ENCODE results near the gene PCDHA12. TPM values are rescaled to one million over a fixed set of nuclear protein-coding genes. Genes with fewer than 3 reads are reported as not detected.
"Not testable (repeated sequence)": the region's sequence is repeated elsewhere in the genome, so short reads cannot be mapped to it uniquely, and the experiment has no call there.

Gene PCDHA12, protein sequence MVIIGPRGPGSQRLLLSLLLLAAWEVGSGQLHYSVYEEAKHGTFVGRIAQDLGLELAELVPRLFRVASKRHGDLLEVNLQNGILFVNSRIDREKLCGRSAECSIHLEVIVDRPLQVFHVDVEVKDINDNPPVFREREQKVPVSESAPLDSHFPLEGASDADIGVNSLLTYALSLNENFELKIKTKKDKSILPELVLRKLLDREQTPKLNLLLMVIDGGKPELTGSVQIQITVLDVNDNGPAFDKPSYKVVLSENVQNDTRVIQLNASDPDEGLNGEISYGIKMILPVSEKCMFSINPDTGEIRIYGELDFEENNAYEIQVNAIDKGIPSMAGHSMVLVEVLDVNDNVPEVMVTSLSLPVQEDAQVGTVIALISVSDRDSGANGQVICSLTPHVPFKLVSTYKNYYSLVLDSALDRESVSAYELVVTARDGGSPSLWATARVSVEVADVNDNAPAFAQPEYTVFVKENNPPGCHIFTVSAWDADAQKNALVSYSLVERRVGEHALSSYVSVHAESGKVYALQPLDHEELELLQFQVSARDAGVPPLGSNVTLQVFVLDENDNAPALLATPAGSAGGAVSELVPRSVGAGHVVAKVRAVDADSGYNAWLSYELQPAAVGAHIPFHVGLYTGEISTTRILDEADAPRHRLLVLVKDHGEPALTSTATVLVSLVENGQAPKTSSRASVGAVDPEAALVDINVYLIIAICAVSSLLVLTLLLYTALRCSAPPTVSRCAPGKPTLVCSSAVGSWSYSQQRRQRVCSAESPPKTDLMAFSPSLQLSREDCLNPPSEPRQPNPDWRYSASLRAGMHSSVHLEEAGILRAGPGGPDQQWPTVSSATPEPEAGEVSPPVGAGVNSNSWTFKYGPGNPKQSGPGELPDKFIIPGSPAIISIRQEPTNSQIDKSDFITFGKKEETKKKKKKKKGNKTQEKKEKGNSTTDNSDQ
- total RNA-seq: under 0.01 TPM in 1 of 2 replicates, not detected in the other

DNA sequence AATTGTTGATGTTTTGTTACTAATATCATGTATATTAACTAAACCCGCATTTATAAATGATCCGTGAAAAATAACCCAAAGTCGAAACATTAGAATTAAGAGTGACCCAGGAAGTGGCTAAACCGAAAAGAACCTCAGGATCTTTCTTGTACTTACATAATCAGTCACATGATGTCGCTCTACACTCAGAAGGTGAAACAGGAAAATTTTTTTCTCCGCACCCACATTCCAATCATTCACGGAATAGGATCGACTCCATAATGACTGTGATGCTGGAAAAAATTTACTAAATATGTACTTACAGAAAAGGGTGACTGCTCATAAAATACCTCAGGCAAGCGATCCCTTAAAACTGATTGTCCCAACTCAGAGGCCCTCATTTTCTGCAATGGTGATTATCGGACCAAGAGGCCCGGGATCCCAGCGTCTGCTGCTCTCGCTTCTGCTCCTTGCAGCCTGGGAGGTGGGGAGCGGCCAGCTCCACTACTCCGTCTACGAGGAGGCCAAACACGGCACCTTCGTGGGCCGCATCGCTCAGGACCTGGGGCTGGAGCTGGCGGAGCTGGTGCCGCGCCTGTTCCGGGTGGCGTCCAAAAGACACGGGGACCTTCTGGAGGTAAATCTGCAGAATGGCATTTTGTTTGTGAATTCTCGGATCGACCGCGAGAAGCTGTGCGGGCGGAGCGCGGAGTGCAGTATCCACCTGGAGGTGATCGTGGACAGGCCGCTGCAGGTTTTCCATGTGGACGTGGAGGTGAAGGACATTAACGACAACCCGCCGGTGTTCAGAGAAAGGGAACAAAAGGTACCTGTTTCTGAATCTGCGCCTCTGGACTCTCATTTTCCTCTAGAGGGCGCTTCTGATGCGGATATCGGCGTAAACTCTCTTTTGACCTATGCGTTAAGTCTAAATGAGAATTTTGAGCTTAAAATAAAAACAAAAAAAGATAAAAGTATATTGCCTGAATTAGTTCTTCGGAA is at the start of gene PCDHA12:
Gene PCDHA12, plus strand, starts transcription at position 224 of the 981 bp plus-strand sequence. Its CDS starts 165 bp downstream, at position 389.
- DNase-seq (ENCODE audit: low read depth in 2 of 2): no peak

DNA sequence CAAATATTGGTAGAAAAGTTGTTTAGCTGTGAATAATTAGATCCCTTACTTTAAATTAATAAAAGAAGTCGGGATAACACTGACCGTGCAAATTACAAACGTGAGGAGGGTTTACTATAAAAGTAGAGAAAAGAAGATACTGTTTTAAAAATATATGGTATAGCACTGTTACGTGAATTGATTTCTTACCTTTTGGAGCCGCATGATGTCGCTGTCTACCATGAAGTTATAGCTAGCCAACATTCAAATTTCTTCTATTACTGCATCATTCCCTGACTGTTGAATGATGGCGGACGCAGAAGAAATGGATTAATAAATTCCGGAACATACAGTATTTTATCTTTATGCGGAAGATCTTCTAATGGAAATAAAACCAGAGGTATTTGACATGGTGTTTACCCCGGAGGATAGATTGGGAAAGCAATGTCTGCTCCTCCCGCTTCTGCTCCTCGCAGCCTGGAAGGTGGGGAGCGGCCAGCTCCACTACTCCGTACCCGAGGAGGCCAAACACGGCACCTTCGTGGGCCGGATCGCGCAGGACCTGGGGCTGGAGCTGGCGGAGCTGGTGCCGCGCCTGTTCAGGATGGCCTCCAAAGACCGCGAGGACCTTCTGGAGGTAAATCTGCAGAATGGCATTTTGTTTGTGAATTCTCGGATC is 47.3 kb upstream of the PCDHA12 start, which contains the start of gene PCDHA6:
Gene PCDHA6, plus strand, starts transcription at position 257 of the 658 bp plus-strand sequence. Its CDS starts 132 bp downstream, at position 389.
- DNase-seq (ENCODE audit: low read depth in 2 of 2): no peak

DNA sequence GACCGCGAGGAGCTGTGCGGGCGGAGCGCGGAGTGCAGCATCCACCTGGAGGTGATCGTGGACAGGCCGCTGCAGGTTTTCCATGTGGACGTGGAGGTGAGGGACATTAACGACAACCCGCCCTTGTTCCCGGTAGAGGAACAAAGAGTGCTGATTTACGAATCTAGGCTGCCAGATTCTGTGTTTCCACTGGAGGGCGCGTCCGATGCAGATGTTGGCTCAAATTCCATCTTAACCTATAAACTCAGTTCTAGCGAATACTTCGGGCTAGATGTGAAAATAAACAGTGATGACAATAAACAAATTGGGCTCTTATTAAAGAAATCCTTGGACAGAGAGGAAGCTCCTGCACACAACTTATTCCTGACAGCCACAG is 46.8 kb upstream of the PCDHA12 start:
- DNase-seq (ENCODE audit: low read depth in 2 of 2): no peak

DNA sequence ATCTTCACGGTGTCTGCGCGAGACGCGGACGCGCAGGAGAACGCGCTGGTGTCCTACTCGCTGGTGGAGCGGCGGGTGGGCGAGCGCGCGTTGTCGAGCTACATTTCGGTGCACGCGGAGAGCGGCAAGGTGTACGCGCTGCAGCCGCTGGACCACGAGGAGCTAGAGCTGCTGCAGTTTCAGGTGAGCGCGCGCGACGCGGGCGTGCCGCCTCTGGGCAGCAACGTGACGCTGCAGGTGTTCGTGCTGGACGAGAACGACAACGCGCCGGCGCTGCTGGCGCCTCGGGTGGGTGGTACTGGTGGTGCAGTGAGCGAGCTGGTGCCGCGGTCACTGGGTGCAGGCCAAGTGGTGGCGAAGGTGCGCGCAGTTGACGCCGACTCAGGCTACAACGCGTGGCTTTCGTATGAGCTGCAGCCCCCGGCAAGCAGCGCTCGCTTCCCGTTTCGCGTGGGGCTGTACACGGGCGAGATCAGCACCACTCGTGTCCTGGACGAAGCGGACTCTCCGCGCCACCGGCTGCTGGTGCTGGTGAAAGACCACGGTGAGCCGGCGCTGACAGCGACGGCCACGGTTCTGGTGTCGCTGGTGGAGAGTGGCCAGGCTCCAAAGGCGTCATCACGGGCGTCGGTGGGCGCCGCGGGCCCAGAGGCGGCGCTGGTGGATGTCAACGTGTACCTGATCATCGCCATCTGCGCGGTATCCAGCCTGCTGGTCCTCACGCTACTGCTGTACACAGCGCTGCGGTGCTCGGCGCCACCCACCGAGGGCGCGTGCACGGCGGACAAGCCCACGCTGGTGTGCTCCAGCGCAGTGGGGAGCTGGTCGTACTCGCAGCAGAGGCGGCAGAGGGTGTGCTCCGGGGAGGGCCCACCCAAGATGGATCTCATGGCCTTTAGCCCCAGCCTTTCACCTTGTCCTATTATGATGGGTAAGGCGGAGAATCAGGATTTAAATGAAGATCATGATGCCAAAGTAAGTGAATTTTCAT is 45.3 kb upstream of the PCDHA12 start:
- not testable (repeated sequence) for DNase-seq (ENCODE audit: low read depth in 2 of 2)

DNA sequence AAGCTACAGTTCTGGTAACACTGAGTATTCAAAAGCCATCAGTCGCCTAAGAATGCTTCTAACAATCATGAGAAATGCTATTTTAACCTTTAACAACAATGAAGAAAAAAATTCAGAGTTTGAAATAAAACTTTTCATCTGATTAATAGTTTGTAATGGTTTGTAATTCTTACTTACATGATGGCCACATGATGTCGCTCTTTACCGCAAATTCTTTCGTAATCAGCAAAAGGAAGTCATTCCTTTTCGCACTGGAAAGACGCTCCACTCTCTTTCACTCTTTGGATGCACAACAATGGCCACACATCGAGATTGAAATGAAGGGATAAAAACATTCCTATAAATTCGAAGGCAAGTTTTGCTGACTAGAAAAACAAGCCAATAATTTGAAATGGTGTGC is 41.1 kb upstream of the PCDHA12 start, which contains the start of gene PCDHA7:
Gene PCDHA7, plus strand, starts transcription at position 277 of the 400 bp plus-strand sequence. Its CDS starts 115 bp downstream, at position 392.
- DNase-seq (ENCODE audit: low read depth in 2 of 2): peak; percentile 17 to 19

DNA sequence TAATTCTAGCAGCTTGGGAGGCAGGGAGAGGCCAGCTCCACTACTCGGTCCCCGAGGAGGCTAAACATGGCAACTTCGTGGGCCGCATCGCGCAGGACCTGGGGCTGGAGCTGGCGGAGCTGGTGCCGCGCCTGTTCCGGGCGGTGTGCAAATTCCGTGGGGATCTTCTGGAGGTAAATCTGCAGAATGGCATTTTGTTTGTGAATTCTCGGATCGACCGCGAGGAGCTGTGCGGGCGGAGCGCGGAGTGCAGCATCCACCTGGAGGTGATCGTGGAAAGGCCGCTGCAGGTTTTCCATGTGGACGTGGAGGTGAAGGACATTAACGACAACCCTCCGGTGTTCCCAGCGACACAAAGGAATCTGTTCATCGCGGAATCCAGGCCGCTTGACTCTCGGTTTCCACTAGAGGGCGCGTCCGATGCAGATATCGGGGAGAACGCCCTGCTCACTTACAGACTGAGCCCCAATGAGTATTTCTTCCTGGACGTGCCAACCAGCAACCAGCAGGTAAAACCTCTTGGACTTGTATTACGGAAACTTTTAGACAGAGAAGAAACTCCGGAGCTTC is 40.6 kb upstream of the PCDHA12 start:
- DNase-seq (ENCODE audit: low read depth in 2 of 2): not testable (repeated sequence)

DNA sequence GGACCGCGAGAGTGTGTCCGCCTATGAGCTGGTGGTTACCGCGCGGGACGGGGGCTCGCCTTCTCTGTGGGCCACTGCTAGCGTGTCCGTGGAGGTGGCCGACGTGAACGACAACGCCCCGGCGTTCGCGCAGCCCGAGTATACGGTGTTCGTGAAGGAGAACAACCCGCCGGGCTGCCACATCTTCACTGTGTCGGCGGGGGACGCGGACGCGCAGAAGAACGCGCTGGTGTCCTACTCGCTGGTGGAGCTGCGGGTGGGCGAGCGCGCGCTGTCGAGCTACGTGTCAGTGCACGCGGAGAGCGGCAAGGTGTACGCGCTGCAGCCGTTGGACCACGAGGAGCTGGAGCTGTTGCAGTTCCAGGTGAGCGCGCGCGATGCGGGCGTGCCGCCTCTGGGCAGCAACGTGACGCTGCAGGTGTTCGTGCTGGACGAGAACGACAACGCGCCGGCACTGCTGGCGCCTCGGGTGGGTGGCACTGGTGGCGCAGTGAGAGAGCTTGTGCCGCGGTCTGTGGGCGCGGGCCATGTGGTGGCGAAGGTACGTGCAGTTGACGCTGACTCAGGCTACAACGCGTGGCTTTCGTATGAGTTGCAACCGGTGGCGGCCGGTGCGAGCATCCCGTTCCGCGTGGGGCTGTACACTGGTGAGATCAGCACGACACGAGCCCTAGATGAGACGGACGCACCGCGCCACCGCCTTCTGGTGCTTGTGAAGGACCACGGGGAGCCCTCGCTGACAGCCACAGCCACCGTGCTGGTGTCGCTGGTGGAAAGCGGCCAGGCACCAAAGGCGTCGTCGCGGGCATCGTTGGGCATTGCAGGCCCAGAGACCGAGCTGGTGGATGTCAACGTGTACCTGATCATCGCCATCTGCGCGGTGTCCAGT is 39.2 kb upstream of the PCDHA12 start:
- DNase-seq (ENCODE audit: low read depth in 2 of 2): no peak

DNA sequence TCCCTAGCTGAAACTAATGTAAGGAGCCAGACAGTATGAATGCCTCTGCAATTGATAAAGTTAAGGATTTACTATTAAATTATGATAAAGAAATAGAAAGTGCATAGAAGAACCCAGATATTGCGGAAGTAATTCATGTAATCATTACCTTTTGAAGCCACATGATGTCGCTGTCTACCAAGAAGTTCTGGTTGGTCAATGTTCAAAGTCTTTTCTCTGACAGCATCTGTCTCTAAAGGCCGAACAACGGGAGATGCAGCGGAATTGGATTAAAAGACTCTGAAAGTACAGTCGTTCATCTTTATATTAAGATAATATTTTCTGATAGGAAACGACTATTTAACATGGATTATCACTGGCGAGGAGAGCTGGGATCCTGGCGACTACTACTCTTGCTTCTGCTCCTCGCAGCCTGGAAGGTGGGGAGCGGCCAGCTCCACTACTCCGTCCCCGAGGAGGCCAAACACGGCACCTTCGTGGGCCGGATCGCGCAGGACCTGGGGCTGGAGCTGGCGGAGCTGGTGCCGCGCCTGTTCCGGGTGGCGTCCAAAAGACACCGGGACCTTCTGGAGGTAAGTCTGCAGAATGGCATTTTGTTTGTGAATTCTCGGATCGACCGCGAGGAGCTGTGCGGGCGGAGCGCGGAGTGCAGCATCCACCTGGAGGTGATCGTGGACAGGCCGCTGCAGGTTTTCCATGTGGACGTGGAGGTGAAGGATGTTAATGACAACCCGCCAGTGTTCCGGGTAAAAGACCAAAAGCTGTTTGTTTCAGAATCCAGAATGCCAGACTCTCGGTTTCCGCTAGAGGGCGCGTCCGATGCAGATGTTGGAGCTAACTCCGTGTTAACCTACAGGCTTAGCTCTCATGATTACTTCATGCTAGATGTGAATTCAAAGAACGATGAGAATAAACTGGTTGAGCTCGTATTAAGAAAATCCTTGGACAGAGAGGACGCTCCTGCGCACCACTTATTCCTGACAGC is 33.8 kb upstream of the PCDHA12 start, which contains the start of gene PCDHA8:
Gene PCDHA8, plus strand, starts transcription at position 210 of the 985 bp plus-strand sequence. Its CDS starts 135 bp downstream, at position 345.
- no peak for DNase-seq (ENCODE audit: low read depth in 2 of 2)

DNA sequence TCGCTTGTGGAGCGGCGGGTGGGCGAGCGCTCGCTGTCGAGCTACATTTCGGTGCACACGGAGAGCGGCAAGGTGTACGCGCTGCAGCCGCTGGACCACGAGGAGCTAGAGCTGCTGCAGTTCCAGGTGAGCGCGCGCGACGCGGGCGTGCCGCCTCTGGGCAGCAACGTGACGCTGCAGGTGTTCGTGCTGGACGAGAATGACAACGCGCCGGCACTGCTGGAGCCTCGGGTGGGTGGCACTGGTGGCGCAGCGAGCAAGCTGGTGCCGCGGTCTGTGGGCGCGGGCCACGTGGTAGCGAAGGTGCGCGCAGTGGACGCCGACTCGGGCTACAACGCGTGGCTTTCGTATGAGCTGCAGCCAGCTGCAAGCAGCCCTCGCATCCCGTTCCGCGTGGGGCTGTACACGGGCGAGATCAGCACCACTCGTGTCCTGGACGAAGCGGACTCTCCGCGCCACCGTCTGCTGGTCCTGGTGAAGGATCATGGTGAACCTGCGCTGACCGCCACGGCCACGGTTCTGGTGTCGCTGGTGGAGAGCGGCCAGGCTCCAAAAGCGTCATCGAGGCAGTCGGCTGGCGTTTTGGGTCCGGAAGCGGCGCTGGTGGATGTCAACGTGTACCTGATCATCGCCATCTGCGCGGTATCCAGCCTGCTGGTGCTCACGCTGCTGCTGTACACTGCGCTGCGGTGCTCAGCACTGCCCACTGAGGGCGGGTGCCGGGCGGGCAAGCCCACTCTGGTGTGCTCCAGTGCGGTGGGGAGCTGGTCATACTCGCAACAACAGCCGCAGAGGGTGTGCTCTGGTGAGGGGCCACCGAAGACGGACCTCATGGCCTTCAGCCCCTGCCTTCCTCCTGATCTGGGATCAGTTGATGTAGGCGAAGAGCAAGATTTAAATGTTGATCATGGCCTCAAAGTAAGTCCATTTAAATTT is 32.0 kb upstream of the PCDHA12 start:
- DNase-seq (ENCODE audit: low read depth in 2 of 2): no peak

DNA sequence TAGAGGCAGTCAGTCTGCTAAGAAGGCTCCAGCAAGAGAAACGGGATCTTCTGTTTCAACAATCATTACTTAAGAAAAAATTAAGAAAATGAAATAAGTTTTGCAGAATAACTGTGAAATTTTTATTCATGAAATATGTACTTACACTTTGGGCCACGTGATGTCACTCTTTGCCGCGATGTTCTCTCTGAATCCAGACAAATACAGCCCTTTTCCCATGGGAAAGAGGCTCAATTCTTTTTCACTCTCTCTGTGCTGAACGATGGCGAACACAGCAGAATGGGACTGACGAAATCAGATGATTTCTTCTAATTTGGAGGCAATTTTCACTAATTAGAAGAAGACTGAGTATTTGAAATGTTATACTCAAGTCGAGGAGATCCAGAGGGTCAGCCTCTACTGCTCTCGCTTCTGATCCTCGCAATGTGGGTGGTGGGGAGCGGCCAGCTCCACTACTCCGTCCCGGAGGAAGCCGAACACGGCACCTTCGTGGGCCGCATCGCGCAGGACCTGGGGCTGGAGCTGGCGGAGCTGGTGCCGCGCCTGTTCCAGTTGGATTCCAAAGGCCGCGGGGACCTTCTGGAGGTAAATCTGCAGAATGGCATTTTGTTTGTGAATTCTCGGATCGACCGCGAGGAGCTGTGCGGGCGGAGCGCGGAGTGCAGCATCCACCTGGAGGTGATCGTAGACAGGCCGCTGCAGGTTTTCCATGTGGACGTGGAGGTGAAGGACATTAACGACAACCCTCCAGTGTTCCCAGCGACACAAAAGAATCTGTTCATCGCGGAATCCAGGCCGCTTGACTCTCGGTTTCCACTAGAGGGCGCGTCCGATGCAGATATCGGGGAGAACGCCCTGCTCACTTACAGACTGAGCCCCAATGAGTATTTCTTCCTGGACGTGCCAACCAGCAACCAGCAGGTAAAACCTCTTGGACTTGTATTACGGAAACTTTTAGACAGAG is 26.7 kb upstream of the PCDHA12 start, which contains the start of gene PCDHA9:
Gene PCDHA9, plus strand, starts transcription at position 244 of the 964 bp plus-strand sequence. Its CDS starts 114 bp downstream, at position 358.
- DNase-seq (ENCODE audit: low read depth in 2 of 2): peak in 1 of 2 donors; percentile 7

DNA sequence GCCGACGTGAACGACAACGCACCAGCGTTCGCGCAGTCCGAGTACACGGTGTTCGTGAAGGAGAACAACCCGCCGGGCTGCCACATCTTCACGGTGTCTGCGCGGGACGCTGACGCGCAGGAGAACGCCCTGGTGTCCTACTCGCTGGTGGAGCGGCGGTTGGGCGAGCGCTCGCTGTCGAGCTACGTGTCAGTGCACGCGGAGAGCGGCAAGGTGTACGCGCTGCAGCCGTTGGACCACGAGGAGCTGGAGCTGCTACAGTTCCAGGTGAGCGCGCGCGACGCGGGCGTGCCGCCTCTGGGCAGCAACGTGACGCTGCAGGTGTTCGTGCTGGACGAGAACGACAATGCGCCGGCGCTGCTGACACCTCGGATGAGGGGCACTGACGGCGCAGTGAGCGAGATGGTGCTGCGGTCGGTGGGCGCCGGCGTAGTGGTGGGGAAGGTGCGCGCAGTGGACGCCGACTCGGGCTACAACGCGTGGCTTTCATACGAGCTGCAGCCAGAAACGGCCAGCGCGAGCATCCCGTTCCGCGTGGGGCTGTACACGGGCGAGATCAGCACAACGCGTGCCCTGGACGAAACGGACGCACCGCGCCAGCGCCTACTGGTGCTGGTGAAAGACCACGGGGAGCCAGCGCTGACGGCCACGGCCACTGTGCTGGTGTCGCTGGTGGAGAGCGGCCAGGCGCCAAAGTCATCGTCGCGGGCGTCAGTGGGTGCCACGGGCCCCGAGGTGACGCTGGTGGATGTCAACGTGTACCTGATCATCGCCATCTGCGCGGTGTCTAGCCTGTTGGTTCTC is 25.1 kb upstream of the PCDHA12 start:
- DNase-seq (ENCODE audit: low read depth in 2 of 2): not testable (repeated sequence)

DNA sequence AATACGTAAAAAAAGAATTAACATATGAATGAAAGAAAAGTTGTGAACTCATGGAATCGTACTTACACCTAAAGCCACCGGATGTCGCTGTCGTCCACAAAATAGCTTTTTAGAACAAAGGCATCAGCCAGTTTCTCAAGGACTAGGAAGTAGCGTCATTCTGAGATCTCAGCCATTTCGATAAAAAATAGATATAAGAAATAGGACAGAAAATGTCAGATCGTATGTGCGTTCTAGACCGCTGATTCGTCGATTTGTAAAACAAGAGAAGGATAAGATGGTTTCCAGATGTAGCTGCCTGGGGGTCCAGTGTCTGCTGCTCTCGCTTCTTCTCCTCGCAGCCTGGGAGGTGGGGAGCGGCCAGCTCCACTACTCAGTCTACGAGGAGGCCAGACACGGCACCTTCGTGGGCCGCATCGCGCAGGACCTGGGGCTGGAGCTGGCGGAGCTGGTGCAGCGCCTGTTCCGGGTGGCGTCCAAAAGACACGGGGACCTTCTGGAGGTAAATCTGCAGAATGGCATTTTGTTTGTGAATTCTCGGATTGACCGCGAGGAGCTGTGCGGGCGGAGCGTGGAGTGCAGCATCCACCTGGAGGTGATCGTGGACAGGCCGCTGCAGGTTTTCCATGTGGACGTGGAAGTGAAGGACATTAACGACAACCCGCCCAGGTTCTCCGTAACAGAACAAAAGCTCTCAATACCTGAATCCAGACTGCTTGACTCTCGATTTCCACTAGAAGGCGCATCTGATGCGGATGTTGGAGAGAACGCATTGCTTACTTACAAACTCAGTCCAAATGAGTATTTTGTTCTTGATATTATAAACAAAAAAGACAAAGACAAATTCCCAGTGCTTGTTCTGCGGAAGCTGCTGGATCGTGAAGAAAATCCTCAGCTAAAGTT is 19.1 kb upstream of the PCDHA12 start, which contains the start of gene PCDHA10:
Gene PCDHA10, plus strand, starts transcription at position 126 of the 903 bp plus-strand sequence. Its CDS starts 152 bp downstream, at position 278.
- DNase-seq (ENCODE audit: low read depth in 2 of 2): peak in 1 of 2 donors; percentile 13
